Daoy (cell line): ENCODE measurements around the gene MRGPRG. TPM values are rescaled to one million over a fixed set of nuclear protein-coding genes. Genes with fewer than 3 reads are reported as not detected.

Experiments used
- DNase-seq: peaks from one replicate; pipeline ENCODE4 v3.0.0-alpha.2; 2015; ENCODE audit warnings: low read depth
- total RNA-seq: library from RNA; depleted of rRNA; stranded (reverse); fragments of >200 nt; shearing (Covaris generic); gene quantifications from 2 replicates; pipeline ENCODE4 v1.2.3, GENCODE V29; 2014

Gene MRGPRG
- total RNA-seq, 1 experiment from 2014 or later, result not detected

DNA sequence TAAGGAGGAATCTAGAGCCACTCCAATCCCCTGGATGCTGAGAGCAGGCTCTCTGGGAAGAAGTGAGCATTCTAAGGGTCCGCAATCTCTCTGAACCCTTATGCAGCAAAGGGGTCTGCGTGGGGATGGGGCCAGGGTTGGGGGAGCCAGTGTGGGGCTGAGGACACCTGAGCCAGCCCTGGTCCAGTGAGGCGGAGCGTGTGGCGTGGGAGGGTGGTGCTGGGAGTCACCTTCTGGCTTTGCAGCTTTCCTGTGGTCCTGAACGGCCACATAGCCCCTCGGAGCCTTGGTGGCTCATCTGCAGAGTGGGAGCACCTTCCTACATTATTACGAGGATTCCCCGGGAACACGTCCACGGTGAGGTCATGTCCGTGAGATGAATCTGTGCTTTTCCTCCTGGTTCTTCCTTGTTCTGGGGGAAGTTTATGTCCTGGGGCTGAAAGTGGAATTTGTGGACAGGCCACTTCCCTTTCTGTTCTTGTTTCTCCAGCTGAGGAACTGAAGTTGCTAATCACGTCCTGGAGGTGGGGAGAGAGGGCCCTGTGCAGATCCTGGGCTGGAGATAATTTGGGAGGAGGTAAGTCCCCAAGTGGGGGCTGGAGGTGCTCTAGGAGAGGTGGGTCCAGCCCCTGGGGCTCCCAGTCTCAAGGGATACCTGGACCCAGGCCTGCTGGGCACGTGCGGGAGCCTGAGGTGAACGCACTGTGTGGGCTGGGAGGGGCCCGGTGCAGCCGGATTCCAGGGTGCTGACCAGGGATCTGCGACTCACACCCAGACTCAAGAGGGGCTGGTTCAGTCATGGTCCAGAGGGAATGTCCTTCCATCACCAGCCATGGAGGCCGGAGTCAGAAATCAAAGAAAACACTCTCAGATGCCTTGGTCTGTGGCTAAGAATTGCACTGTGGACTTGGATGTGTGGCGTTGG lies 7.5 kb upstream of the MRGPRG start:
- no peak for DNase-seq

DNA sequence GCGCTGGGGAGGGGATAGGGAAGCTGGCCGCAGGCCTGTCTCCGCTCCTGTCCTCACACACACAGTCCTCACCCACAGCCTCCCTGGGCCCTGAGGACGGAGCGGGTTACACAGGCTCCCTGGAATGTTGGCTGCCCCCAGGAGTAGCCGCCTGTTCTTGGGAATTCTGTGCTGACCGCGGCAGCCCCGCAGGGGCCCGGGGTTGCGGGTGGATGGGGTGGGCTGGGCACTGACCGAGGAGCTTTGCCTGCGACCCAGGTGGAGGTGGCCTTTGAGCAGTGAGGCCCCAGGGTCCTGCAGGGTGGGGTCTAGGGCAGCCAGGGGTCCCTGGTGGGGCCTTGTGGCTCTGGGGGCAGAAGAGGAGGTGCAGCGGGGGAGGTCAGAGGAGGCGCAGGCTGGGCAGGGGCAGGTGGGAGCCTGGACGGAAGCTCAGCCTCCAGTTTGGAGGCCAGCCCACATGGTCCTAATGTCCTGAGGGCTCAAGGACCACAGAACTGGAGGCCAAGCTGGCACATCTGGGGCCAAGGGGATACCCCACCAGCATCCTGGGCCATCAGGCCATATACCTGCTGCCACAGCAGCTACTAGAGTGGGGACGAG lies 6.6 kb upstream of the MRGPRG start:
- DNase-seq, result no peak

DNA sequence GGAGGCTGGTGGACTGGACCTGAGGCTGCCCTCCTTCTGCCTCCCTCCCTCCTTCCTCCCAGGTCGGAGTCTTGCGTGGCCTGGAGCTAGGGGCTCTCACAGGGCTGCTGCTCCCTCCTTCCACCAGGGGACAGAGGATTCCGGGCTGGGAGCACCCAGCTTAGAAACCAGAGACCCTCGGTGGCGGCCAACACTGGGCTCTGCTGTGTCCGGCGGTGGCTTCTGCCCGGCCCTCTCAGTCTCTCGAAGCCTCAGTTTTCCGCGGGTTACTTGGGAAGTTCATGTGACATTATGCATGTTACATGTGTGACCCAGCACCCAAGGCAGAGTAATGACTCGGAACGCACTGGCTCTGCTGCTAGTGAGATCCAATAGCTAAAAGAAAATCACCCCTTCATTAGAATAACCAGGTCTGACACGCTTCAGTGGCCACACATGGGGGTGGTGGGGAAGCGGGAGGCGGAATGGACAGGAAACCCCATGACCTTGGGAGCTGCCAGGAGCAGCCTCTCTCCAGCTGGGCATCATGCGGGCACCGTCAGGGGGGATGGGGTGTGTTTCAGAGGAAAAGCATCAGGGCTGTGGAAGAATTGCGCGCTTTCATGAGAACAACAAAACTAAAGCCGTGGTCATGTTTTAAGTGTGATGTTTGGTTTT lies 5.9 kb upstream of the MRGPRG start:
- DNase-seq, result no peak

DNA sequence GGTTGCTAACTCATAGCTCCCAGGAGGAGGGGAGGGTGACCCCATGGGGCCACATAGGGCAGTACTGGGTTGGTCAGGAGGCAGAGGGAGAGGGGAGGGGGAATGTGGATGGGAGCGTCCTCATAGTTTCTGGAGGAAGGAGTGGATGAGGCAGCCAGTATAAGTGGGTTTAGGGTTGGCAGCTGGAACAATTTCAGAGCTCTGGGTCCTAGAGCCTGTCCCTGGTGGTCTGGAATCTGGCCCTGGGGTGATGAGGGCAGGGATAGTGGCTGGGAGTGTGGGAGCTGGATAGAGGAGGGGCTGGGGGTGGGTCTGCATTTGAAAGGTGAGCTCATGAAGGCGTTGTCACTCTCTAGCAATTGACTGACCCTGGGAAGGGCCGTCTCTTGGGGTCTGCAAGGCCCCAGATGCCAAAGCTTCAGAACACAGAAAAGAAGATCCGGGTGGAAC lies 5.3 kb upstream of the MRGPRG start:
- no peak for DNase-seq

DNA sequence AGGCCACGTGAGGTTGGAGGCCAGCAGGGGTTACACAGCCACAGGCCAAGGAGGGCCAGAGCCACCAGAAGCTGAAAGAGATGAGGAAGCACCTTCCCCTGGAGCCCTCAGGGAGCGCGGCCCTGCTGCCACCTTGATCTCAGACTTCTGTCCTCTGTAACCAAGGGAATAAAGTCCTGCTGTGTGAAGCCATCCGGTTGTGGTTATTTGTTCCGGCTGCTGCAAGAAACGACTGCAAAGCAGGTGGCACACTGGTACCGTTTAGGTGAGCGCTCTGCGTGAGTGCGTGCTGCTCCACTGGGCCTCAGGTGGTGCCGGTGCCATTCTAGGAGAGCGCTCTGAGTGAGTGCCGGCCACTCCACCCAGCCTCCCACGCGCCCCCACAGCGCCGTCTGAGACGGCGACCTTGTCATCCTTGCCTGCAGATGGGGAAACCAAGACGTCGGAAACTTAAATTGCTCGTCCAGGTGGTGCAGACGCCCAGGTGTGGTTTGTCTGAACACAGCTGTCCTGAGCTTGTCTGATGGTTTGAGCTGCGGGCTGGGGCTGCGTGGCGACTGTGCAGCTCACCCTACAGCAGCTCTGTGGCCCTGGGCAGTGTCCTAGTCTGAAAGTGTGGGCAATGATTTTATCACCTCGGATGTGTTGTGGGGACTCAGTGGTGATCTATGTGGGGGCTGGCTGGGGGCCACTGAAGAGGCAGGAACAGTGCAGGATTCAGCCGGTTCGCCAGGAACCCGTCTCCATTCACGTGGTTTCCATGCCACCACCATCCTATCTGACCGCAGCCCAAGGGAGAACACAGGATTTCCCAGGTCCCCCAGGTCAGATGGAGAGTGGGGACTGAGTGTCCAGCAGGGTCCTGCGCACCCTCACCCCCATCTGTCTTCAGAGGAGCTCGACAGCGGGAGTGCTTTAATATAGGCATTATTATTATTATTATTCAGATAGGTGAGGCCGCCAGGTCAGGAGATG lies 4.6 kb upstream of the MRGPRG start:
- DNase-seq, result no peak

DNA sequence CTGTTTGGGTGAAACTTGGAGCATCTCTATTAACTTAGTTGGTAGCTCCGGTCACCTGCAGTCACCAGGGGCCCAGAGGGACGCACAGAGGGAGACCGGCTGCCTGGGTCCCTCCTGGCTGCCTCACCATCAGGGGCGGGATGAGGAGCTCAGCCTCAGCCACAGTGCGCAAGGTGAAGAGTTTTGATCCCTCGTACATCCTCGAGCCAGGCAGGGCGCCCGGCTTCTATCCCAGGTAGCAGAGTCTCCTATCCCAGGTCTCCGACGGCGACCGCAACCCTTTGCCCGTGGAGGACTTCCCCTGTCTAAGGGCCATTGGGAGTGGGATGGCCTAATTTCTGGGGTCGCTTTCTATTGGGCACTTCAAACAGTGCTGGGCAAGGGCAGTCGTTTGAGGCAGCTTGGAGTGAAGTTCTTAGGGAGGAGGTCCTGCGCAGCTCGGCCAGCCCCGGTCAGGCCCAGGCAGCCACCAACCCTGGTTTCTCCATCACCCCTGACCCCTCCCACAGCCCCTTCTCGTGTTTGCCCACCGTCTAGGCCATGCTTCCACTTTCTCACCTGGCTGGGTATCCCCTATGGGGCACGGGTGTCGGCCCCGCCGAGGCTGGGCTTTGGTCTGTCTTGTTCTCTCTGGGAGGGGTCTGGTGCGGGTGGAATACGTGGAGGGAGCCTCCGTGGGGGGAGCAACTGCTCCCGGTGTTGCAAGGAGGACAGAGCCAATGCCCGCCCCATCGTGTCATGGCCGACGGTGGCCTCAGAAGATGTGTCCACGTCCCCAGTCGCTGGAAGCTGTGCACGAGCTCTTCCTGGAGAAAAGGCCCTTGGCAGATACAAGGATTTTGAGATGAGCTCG lies 3.6 kb upstream of the MRGPRG start:
- no peak for DNase-seq

DNA sequence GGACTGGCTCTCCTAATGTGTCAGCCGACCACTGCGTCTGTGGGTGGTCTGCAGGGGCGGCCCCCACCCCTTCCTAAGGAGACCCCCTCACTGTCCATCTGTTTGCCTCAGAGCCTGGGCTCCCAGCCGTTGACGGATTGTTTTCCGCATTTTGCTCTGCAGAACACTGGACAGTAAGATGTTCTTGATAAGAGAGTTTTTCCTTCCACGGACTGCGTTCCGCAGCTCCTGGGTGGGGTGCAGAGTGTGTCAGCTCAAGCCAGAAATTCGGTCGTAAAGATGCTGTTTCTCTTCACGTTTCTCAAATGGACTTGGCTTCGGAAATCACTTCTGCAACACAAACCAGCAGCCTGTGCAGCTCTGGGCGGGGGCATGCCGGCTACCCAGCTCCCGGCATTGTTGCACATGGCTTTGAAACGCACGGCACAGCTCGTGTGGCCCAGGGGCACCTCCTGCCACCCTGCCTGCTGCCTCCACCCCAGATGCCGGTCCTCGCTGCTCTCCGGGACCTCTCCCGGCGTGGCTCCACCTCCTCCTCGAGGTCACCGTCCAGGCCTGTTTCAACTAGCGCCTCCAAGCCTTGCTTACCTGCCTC lies 2.9 kb upstream of the MRGPRG start:
- DNase-seq, result no peak

DNA sequence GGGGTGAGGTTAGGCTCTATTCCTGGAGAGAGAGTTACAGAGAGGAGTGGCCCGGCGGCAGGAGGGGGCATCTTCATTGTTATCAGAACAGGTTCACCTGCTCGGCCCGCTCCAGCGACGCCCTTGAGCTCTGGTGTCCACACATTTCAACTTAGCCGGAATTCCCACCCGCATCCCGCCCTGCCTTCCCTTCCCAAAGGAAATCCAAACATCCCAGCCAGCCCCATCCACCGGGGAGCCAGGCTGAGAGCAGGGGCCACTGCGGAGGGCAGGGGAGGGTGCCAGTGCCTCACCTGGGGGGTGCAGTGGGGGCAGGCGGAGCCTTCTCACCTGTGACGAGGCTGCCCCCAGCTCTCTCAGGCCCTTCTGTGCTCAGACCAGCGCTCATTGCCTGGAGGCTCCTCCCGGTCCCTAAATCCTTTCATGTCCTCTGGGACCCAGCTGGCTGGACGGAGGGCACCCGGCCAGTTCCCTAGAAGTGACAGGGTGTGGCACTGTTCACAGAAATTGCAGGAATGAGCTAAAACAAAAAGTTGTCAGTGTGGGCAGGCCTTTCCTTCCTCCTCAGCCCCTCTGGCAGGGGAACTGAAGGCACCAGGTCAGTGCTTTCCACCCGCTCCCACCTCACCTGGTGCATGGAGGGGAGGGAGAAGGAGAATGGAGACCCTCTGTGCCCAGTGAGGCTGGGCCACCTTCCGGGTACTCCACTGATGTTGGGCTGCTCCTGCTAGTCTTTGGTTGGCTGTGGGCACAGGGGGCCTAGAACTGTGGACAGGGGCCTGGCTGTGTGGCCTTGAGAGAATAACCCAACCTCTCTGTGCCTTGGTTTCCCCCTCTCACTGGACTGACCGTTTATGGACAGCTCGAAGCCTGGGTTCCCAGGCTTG lies 2.2 kb upstream of the MRGPRG start:
- DNase-seq, result peak; percentile 0

DNA sequence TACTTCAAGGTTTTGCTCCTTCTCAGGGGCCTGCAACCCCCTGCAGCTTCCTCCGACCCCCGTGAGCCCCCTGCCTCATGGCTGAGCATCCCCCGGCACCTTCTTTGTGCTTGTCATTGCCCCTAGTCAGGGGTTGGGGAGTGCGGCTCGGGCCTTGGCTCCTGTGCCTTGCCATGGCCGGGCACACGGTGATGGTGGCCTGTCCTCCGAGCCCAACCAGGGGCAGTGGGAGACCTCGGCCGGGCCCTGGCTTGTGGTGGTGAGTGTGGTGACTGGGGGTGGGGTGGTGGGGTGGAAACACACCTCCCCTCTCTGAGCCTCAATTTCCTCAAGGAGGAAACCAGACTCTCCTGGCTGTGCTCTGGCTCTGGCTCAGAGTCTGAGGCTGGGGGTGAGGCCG lies 1.5 kb upstream of the MRGPRG start:
- DNase-seq, result no peak

DNA sequence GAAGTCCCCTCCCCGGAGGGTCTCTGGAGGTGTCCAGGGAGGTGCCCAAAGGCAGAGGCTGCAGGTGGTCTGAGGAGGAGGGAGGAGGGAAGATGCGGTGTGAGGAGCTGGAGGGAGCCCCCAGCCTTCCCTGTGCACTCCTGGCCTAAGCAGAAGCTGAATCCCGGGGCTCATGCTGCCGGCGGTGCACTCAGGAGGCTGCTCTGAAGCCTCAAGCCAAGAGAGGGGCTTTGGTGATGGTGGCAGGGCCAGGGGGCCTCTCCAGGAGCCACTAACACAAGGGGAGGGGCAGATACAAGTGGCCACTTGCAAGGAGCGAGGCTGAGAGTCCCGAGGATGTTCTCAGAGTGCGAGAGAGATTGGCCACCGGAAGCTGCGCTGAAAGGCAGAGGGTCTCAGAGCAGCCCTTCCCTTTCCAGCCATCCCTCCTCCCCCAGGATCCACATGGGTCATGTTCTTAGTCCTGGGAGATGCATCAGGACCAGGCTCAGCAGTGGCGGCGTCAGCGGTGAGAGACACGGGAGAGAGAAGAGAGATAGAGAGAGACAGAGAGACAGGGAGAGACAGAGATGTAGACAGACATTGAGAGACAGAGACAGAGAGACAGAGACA lies 774 bp upstream of the MRGPRG start:
- peak; percentile 1 for DNase-seq

DNA sequence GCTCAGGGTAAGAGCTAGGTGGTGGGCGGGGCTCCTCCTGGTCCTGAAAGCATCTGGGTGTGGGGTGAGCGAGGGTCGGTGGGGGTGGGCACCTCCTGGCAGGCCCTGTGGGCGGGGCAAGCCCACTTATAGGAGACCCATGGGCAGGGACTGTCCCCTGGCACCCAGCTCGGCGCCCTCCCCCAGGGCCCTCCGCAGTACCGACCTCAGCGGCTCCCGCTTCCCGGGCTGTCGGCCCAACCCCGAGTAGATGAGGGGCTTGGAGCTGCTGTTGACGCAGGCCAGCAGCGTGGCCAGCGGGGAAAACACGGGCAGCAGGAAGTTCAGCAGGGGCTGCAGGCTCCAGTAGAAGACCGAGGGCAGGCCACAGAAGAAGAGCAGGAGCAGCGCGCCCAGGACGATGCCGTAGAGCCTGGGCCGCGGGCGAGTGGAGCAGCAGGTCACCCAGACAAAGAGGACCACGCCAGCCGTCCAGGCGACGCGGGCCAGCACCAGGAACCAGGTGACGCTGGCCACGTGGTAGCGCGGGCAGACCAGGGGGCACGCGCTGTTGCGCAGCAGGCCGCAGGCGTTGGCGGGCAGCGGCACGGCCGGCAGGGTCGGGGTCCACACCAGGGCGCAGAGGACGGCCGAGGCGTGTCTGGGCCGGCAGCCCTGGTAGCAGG lies 663 bp downstream of the MRGPRG start:
- DNase-seq, result no peak

DNA sequence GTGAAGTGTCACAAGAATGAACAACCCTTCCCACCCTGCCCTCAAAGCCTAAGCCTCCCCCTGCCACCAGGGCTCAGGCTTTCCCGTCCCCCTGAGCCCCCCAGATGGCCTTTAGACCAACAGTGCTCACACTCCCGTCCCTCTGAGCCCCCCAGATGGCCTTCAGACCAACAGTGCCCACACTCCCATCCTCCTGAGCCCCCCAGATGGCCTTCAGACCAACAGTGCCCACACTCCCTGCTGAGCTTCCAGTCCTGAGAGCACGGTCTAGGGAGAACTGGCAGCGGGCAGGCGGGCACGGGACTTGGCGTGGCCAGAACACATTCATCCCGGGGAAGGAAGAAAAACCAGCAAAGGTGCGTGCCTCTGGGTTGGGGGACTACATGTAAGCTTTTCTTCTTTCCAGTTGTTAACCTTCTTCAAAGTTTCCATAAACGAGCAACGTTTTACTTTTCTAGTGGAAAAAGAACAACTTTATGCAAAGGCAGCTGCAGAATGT lies 2.5 kb downstream of the MRGPRG start:
- DNase-seq, result no peak

DNA sequence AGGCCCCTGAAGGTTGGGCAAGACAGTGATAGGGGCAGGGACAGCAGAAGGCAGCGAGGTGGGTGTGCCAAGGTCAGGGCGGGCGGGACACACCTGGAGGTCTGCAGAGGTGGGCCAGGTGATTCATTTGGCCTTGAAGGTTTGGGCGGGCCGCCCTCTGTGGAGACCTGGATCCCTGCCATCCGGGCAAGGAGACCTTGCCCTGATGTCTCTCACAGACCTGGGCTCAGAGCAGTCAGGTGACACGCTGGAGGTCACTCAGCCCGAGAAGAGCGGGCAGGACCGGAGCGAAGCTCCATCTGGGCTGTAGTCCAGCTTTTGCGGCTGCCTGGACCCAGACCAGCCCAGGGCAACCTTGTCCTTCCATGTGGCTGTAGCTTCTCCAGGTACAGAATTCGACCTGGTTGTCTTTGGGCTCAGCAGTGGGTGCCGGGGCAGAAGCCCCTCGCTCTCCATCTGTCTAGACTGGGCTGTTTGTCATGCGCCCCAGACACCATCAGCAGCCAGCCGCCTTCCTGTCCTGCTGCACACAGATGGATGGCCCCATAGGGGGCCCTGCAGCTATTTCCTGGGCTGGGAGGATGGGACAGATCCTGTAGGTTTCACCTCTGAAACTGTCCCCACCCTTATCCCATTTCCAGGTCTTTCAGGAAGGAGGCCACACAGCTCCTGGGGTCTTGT lies 3.1 kb downstream of the MRGPRG start:
- no peak for DNase-seq

DNA sequence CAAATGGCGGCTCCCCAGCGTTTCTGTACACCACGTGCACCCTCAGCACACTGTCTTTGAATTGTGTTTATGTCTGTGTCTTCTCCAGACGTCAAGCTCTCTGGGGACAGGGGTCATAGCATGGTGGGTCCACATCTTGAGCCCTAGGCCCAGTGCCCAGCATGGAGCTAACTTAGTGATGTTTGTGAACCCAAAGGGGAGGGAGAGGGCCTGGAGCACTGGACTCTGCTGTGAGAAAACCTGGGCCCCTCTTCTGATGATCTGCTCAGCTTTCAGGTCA lies 4.3 kb downstream of the MRGPRG start:
- no peak for DNase-seq

DNA sequence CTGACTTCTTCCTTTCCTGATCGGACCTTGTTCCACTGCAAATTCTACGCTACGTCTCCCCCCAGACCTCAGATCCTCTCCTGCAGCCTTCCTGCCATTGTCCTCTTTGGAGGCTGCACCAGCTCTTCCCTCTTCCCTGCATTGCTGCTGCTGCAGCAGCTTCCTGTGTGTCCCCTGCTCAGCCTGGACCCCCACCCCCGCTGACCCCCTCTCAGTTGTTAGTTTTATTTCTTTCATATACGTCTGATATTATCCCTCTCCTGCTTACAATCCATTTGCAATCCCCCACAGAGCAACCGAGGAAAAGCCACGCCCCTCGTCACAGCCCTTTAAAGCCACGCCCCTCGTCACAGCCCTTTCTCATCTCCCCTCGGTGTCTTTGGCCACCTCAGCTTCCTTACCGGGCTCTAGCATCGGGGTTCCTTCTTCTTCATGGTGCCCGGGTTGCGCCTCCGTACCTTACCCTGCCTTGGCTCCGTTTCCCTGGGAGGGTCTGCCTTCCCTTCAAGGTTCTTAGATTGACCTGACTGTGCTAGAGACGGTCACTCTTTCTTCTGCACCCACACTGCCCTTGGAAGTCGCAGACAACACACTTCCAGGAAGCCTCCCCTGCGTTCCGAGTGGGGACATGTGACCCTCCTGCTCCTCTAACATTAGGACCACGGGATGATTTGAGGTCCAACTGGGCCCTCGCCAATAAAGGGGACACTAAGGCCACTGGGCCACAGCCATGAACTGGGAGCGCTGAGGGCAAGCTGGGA lies 4.8 kb downstream of the MRGPRG start:
- DNase-seq, result no peak

DNA sequence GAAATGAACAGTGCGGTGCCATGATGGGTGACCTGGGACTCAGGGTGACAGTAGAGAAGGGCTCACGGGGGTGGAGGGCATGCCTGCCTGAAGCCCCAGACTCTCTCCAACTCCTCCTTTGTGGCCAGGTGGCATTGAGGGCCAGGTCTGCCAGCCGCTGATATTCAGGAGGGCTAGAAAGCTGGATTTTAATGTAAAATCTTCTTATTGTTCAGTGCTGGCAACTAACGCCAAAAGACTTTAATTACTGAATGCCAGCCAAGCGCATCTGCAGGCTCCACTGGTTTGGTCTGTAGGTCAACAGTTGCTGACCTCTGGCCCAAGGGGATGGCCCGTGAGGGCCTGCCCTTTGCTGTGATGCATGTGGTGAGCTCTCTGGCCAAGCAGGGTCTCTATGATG lies 10.3 kb downstream of the MRGPRG start:
- no peak for DNase-seq
